ENCODE data around the gene EGLN2. TPM values are rescaled to one million over a fixed set of nuclear protein-coding genes. Genes with fewer than 3 reads are reported as not detected.

Gene EGLN2
- total RNA-seq, 2 donors from 2014 or later, result 87.4 to 99.8 TPM

- no peaks in the 10 kb centered on the region for H3K9me3 ChIP-seq (ENCODE audit: control insufficient read depth, low read length)
- H3K9ac ChIP-seq (ENCODE audit: extremely low read depth, low read length, poor library complexity, severe bottlenecking), result no peak overlapping the region
- Mint-ChIP-seq H3K9me3 (no peaks in the 10 kb centered on the region), H3K36me3 (ENCODE audit: low read depth) (peaks cover 75% of the 10 kb centered on the region), H3K4me1 (peaks cover 8% of the 10 kb centered on the region), H3K27me3 (ENCODE audit: insufficient read depth) (no peaks in the 10 kb centered on the region), H3K27ac (no peak overlapping the region), H3K4me3 (no peak overlapping the region)
- no peak for TF ChIP-seq CTCF (conservative IDR thresholded peaks at IDR 0.05)
- no peak for DNase-seq
- WGBS, 2 experiments (ENCODE audit: insufficient coverage in 1 of 2, insufficient read length in 1 of 2), result 94 to 100% methylated on average over 1 to 3 of the region's 3 CpGs
- no peak overlapping the region for H3K4me3 ChIP-seq (ENCODE audit: low read length)
- no peak overlapping the region for H3K27ac ChIP-seq (ENCODE audit: low read depth, low read length)
- peaks cover 87% of the 10 kb centered on the region for H3K36me3 ChIP-seq (ENCODE audit: control insufficient read depth, insufficient read depth, low read length)
- H3K4me1 ChIP-seq (ENCODE audit: control insufficient read depth, insufficient read depth, low read length), result no peaks in the 10 kb centered on the region
- H3K27me3 ChIP-seq (ENCODE audit: control insufficient read depth, insufficient read depth, low read length, poor library complexity, severe bottlenecking), result no peaks in the 10 kb centered on the region
Measured at GRCh38 chr19:40758491-40758890, 40.5 kb upstream of the EGLN2 start.

GRCh38 chr19:40759352-40759751 lies 39.6 kb upstream of the EGLN2 start:
- H3K27ac Mint-ChIP-seq, result peak overlapping the region; percentile 48
- peaks cover 5% of the 10 kb centered on the region for H3K4me1 Mint-ChIP-seq
- no peak for DNase-seq
- TF ChIP-seq CTCF (conservative IDR thresholded peaks at IDR 0.05), result no peak
- Histone ChIP-seq H3K9me3 (ENCODE audit: control insufficient read depth, low read length) (no peaks in the 10 kb centered on the region), H3K9ac (ENCODE audit: extremely low read depth, low read length, poor library complexity, severe bottlenecking) (no peak overlapping the region), H3K4me1 (ENCODE audit: control insufficient read depth, insufficient read depth, low read length) (no peaks in the 10 kb centered on the region), H3K4me3 (ENCODE audit: low read length) (no peak overlapping the region), H3K27ac (ENCODE audit: low read depth, low read length) (no peak overlapping the region), H3K36me3 (ENCODE audit: control insufficient read depth, insufficient read depth, low read length) (peaks cover 94% of the 10 kb centered on the region), H3K27me3 (ENCODE audit: control insufficient read depth, insufficient read depth, low read length, poor library complexity, severe bottlenecking) (no peaks in the 10 kb centered on the region)
- H3K36me3 Mint-ChIP-seq (ENCODE audit: low read depth), result peaks cover 80% of the 10 kb centered on the region
- H3K4me3 Mint-ChIP-seq, result no peak overlapping the region
- WGBS, 2 experiments (ENCODE audit: insufficient coverage in 1 of 2, insufficient read length in 1 of 2), result 96 to 98% methylated on average over 7 to 13 of the region's 13 CpGs
- H3K9me3 Mint-ChIP-seq, result no peaks in the 10 kb centered on the region
- no peaks in the 10 kb centered on the region for H3K27me3 Mint-ChIP-seq (ENCODE audit: insufficient read depth)

- no peak overlapping the region for H3K4me3 ChIP-seq (ENCODE audit: low read length)
- H3K9me3 ChIP-seq (ENCODE audit: control insufficient read depth, low read length), result no peaks in the 10 kb centered on the region
- Mint-ChIP-seq H3K4me1 (no peaks in the 10 kb centered on the region), H3K27ac (no peak overlapping the region), H3K27me3 (ENCODE audit: insufficient read depth) (no peaks in the 10 kb centered on the region), H3K9me3 (no peaks in the 10 kb centered on the region), H3K36me3 (ENCODE audit: low read depth) (peaks cover 80% of the 10 kb centered on the region), H3K4me3 (no peak overlapping the region)
- no peak for DNase-seq
- 89 to 95% methylated on average over 10 to 17 of the region's 17 CpGs for WGBS, 2 experiments (ENCODE audit: insufficient coverage in 1 of 2, insufficient read length in 1 of 2)
- no peak overlapping the region for H3K9ac ChIP-seq (ENCODE audit: extremely low read depth, low read length, poor library complexity, severe bottlenecking)
- no peak overlapping the region for H3K27ac ChIP-seq (ENCODE audit: low read depth, low read length)
- H3K4me1 ChIP-seq (ENCODE audit: control insufficient read depth, insufficient read depth, low read length), result no peaks in the 10 kb centered on the region
- no peak for TF ChIP-seq CTCF (conservative IDR thresholded peaks at IDR 0.05)
- no peaks in the 10 kb centered on the region for H3K27me3 ChIP-seq (ENCODE audit: control insufficient read depth, insufficient read depth, low read length, poor library complexity, severe bottlenecking)
- H3K36me3 ChIP-seq (ENCODE audit: control insufficient read depth, insufficient read depth, low read length), result peaks cover 82% of the 10 kb centered on the region
Measured at GRCh38 chr19:40762754-40763470, 36.1 kb upstream of the EGLN2 start.

All from endodermal cell (in vitro differentiated cells).